Measurements from ENCODE around the gene FN3KRP. TPM values are rescaled to one million over a fixed set of nuclear protein-coding genes. Genes with fewer than 3 reads are reported as not detected.

FN3KRP gene
- total and polyA plus RNA-seq, 2 of the 13 experiments (the other 11 are each of a cell fraction or from before 2014, with no cell fraction given), result 22.4 to 28.2 TPM

DNA sequence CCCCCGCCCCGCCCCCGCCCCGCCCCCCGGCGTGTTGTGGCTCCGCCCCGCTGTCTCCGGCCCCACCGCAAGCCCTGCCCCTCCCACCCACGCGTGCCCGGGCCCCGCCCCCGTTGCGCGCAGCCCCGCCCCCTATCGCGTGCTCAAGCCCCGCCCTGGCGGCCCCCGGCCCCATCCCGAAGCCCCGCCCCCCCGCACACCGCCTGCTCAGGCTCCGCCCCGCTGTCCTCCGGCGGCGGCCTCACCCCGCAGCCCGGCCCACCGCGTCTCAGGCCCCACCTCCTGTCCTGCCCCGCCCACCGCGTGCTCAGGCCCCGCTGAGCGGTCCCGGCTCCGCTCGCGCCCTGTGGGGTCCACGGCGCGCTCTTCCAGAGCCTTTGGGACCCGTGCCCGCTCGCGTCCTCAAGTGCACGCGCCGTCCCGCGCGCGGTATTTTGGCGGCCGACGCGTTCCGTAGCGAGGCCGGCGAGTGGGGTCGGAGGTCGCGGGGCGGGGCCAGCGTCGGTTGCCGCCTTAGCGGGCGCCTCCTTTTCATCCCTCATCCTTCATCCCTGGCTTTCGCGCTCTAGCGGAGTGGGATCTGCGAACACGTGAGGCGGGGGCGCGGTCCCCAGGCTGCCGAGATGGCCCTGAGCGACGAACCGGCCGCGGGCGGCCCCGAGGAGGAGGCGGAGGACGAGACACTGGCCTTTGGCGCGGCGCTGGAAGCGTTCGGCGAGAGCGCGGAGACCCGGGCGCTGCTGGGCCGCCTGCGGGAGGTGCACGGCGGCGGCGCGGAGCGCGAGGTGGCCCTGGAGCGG is 35.3 kb downstream of the FN3KRP start, which contains the start of gene TBCD (continued):
- TF ChIP-seq ZNF512B (CRISPR knock-in tag; IDR thresholded peaks at IDR 0.05; ENCODE audit: borderline replicate concordance) (peak; percentile 59; the same call in 1 of the 2 replicates), ZNF225 (CRISPR knock-in tag; IDR thresholded peaks at IDR 0.05) (peak; percentile 88; the same call in 1 of the 2 replicates), HNF1B (CRISPR knock-in tag; IDR thresholded peaks at IDR 0.05) (peak; percentile 90), ZNF746 (CRISPR knock-in tag; IDR thresholded peaks at IDR 0.05) (no peak; the same call in 1 of the 2 replicates), YEATS4 (CRISPR knock-in tag; IDR thresholded peaks at IDR 0.05; ENCODE audit: borderline replicate concordance) (peak; percentile 90), NR1H2 (CRISPR knock-in tag; IDR thresholded peaks at IDR 0.05; ENCODE audit: borderline replicate concordance, low read depth) (no peak), MLXIP (CRISPR knock-in tag; IDR thresholded peaks at IDR 0.05; ENCODE audit: borderline replicate concordance) (peak; percentile 57; the same call in 1 of the 2 replicates), GZF1 (CRISPR knock-in tag; IDR thresholded peaks at IDR 0.05) (no peak; the same call in 1 of the 2 replicates), LCORL (IDR thresholded peaks at IDR 0.05) (no peak), LCORL (CRISPR knock-in tag; IDR thresholded peaks at IDR 0.05) (peak; percentile 94), MAF1 (CRISPR knock-in tag; IDR thresholded peaks at IDR 0.05; ENCODE audit: borderline replicate concordance) (peak; percentile 74; the same call in 1 of the 2 replicates), MYNN (CRISPR knock-in tag; IDR thresholded peaks at IDR 0.05; ENCODE audit: low read depth) (peak; percentile 82; the same call in 1 of the 2 replicates), ZNF660 (CRISPR knock-in tag; IDR thresholded peaks at IDR 0.05; ENCODE audit: borderline replicate concordance, low read depth) (no peak), ZNF432 (CRISPR knock-in tag; IDR thresholded peaks at IDR 0.05; ENCODE audit: borderline replicate concordance) (no peak)
- TF ChIP-seq, protein P1, sequence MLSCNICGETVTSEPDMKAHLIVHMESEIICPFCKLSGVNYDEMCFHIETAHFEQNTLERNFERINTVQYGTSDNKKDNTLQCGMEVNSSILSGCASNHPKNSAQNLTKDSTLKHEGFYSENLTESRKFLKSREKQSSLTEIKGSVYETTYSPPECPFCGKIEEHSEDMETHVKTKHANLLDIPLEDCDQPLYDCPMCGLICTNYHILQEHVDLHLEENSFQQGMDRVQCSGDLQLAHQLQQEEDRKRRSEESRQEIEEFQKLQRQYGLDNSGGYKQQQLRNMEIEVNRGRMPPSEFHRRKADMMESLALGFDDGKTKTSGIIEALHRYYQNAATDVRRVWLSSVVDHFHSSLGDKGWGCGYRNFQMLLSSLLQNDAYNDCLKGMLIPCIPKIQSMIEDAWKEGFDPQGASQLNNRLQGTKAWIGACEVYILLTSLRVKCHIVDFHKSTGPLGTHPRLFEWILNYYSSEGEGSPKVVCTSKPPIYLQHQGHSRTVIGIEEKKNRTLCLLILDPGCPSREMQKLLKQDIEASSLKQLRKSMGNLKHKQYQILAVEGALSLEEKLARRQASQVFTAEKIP (CRISPR knock-in tag; IDR thresholded peaks at IDR 0.05; ENCODE audit: borderline replicate concordance), result no peak
